ENCODE results near the gene THOP1. TPM values are rescaled to one million over a fixed set of nuclear protein-coding genes. Genes with fewer than 3 reads are reported as not detected.

THOP1 gene
- total and polyA plus RNA-seq, 12 donors: 23.1 to 138 (median 46.2) TPM

GRCh38 chr19:2793577-2793976 lies 8.3 kb downstream of the THOP1 start:
- Histone ChIP-seq H3K27ac (no peak overlapping the region), H3K27me3 (no peaks in the 10 kb centered on the region), H3K9me3 (replicated peaks in 1 of 3) (no peaks in the 10 kb centered on the region), H3K4me1 (replicated peaks in 1 of 2) (peaks cover 4 to 8% of the 10 kb centered on the region in 2 donors), H3K36me3 (replicated peaks in 1 of 2) (peaks cover 0 to 9% of the 10 kb centered on the region in 2 donors), H3K4me3 (no peak overlapping the region)
- 94 to 97% (median 97%) methylated on average over 11 to 12 of the region's 12 CpGs for WGBS, 4 donors
- DNase-seq: no peak
- TF ChIP-seq POLR2A (IDR thresholded peaks at IDR 0.05) (no peak), CTCF (IDR thresholded peaks at IDR 0.05) (no peak)
- intact Hi-C loops (cut with DNase I): no loop called here

- TF ChIP-seq CTCF (IDR thresholded peaks at IDR 0.05): no peak
- no peak for TF ChIP-seq POLR2A (IDR thresholded peaks at IDR 0.05)
- intact Hi-C loops (cut with DNase I): no loop called here
- Histone ChIP-seq H3K36me3 (replicated peaks in 1 of 2) (peaks cover 0 to 9% of the 10 kb centered on the region in 2 donors), H3K9me3 (replicated peaks in 1 of 3) (no peaks in the 10 kb centered on the region), H3K4me3 (no peak overlapping the region), H3K27ac (no peak overlapping the region), H3K27me3 (no peaks in the 10 kb centered on the region), H3K4me1 (replicated peaks in 1 of 2) (peaks cover 4 to 8% of the 10 kb centered on the region in 2 donors)
- WGBS, 4 donors: 90 to 98% (median 94%) methylated on average over 22 to 27 of the region's 27 CpGs
- DNase-seq: no peak
These were observed 10.7 kb downstream of the THOP1 start for GRCh38 chr19:2795827-2796658.

GRCh38 chr19:2796659-2797266 lies 11.5 kb downstream of the THOP1 start:
- intact Hi-C loops (cut with DNase I): no loop called here
- Histone ChIP-seq H3K27ac (no peak overlapping the region), H3K27me3 (no peaks in the 10 kb centered on the region), H3K9me3 (replicated peaks in 1 of 3) (no peaks in the 10 kb centered on the region), H3K4me1 (replicated peaks in 1 of 2) (peaks cover 4 to 8% of the 10 kb centered on the region in 2 donors), H3K4me3 (no peak overlapping the region), H3K36me3 (replicated peaks in 1 of 2) (peaks cover 0 to 9% of the 10 kb centered on the region in 2 donors)
- DNase-seq: no peak
- no peak for TF ChIP-seq CTCF (IDR thresholded peaks at IDR 0.05)
- WGBS, 4 donors: 94 to 96% (median 95%) methylated on average over 16 to 23 of the region's 23 CpGs

GRCh38 chr19:2797280-2797679 lies 12.0 kb downstream of the THOP1 start:
- H3K36me3 ChIP-seq (replicated peaks in 1 of 2): peaks cover 0 to 9% of the 10 kb centered on the region in 2 donors
- intact Hi-C loops (cut with DNase I): no loop called here
- no peak for DNase-seq

More at GRCh38 chr19:2797280-2797679, 12.0 kb downstream of the THOP1 start:
- Histone ChIP-seq H3K27me3 (no peaks in the 10 kb centered on the region), H3K27ac (no peak overlapping the region), H3K9me3 (replicated peaks in 1 of 3) (no peaks in the 10 kb centered on the region), H3K4me3 (no peak overlapping the region), H3K4me1 (replicated peaks in 1 of 2) (peaks cover 4 to 8% of the 10 kb centered on the region in 2 donors)
- 90 to 99% (median 95%) methylated on average over 5 to 15 of the region's 15 CpGs for WGBS, 4 donors
- no peak for TF ChIP-seq POLR2A (IDR thresholded peaks at IDR 0.05)
- no peak for TF ChIP-seq CTCF (IDR thresholded peaks at IDR 0.05)

Measured in adrenal gland (tissue), 12 donors.